ENCODE data around the gene PLCH2. TPM values are rescaled to one million over a fixed set of nuclear protein-coding genes. Genes with fewer than 3 reads are reported as not detected.

The PLCH2 gene
- total RNA-seq, 4 donors from 2014 or later, result 0.29 to 2.2 (median 0.76) TPM

- intact Hi-C loops (cut with DNase I), result no loop called here
- Histone ChIP-seq H3K27ac (no peak overlapping the region), H3K9me3 (no peaks in the 10 kb centered on the region), H3K27me3 (no peaks in the 10 kb centered on the region), H3K4me1 (no peaks in the 10 kb centered on the region), H3K4me3 (replicated peaks in 1 of 3) (no peak overlapping the region), H3K36me3 (peaks cover 80 to 83% of the 10 kb centered on the region in 2 donors)
- 93 to 98% methylated on average over 10 to 17 of the region's 17 CpGs for WGBS, 2 donors
- DNase-seq, result no peak
- no peak for TF ChIP-seq POLR2A (IDR thresholded peaks at IDR 0.05)
- no peak for TF ChIP-seq CTCF (IDR thresholded peaks at IDR 0.05)
These were observed 41.9 kb downstream of the PLCH2 start for GRCh38 chr1:2517966-2518365.

GRCh38 chr1:2518528-2518927, 42.4 kb downstream of the PLCH2 start:
- TF ChIP-seq POLR2A (IDR thresholded peaks at IDR 0.05) (no peak), CTCF (IDR thresholded peaks at IDR 0.05) (no peak)
- Histone ChIP-seq H3K36me3 (peaks cover 75 to 77% of the 10 kb centered on the region in 2 donors), H3K27me3 (no peaks in the 10 kb centered on the region), H3K9me3 (no peaks in the 10 kb centered on the region), H3K4me3 (replicated peaks in 1 of 3) (no peak overlapping the region), H3K4me1 (no peaks in the 10 kb centered on the region), H3K27ac (no peak overlapping the region)
- intact Hi-C loops (cut with DNase I), result no loop called here
- 94 to 97% methylated on average over 18 to 20 of the region's 26 CpGs for WGBS, 2 donors
- no peak for DNase-seq

GRCh38 chr1:2519029-2519685, 43.1 kb downstream of the PLCH2 start:
- Histone ChIP-seq H3K27ac (no peak overlapping the region), H3K27me3 (no peaks in the 10 kb centered on the region), H3K9me3 (no peaks in the 10 kb centered on the region), H3K4me1 (no peaks in the 10 kb centered on the region), H3K36me3 (peaks cover 69 to 71% of the 10 kb centered on the region in 2 donors), H3K4me3 (replicated peaks in 1 of 3) (no peak overlapping the region)
- DNase-seq, result no peak
- TF ChIP-seq POLR2A (IDR thresholded peaks at IDR 0.05), result no peak
- no peak for TF ChIP-seq CTCF (IDR thresholded peaks at IDR 0.05)
- WGBS, 2 donors, result 79 to 80% methylated on average over 25 of the region's 25 CpGs
- intact Hi-C loops (cut with DNase I), result no loop called here

GRCh38 chr1:2519729-2520128, 43.6 kb downstream of the PLCH2 start:
- peaks cover 4% of the 10 kb centered on the region in 2 donors for H3K4me1 ChIP-seq
- peaks cover 65% of the 10 kb centered on the region in 2 donors for H3K36me3 ChIP-seq
- TF ChIP-seq CTCF (IDR thresholded peaks at IDR 0.05) (no peak), POLR2A (IDR thresholded peaks at IDR 0.05) (no peak)
- no peak overlapping the region for H3K27ac ChIP-seq
- H3K27me3 ChIP-seq, result no peaks in the 10 kb centered on the region
- H3K4me3 ChIP-seq (replicated peaks in 1 of 3), result no peak overlapping the region
- intact Hi-C loops (cut with DNase I), result loop anchor here (10.0 kb wide), 2 partner anchors 125 to 325 kb away; partner anchors contain the start of gene FAAP20
- no peak for DNase-seq
- WGBS, 2 donors, result 94 to 95% methylated on average over 8 to 24 of the region's 30 CpGs
- H3K9me3 ChIP-seq, result no peaks in the 10 kb centered on the region

GRCh38 chr1:2520206-2520605, 44.1 kb downstream of the PLCH2 start:
- Histone ChIP-seq H3K27ac (no peak overlapping the region), H3K27me3 (no peaks in the 10 kb centered on the region), H3K36me3 (peaks cover 60% of the 10 kb centered on the region in 2 donors), H3K9me3 (no peaks in the 10 kb centered on the region), H3K4me1 (peaks cover 9% of the 10 kb centered on the region in 2 donors), H3K4me3 (replicated peaks in 1 of 3) (no peak overlapping the region)
- no peak for DNase-seq
- 93 to 96% methylated on average over 12 to 13 of the region's 20 CpGs for WGBS, 2 donors
- intact Hi-C loops (cut with DNase I), result loop anchor here (10.0 kb wide), 2 partner anchors 125 to 325 kb away; partner anchors contain the start of gene FAAP20
- TF ChIP-seq CTCF (IDR thresholded peaks at IDR 0.05) (no peak), POLR2A (IDR thresholded peaks at IDR 0.05) (no peak)
